A549 treated with Mapracorat at 1 μM for 4 hours (cell line): ENCODE results near the gene SOCS2. TPM values are rescaled to one million over a fixed set of nuclear protein-coding genes. Genes with fewer than 3 reads are reported as not detected.

ENCODE experiments used
- total RNA-seq: library from RNA; stranded (reverse); fragments of 200-300 nt; extraction: Qiagen RNA extraction; gene quantifications from 5 replicates; pipeline ENCODE4 v1.2.3, GENCODE V29; 2022

Gene SOCS2
- 18.0 to 22.7 TPM (median 19.6 TPM) in 5 replicates for total RNA-seq

GRCh38 chr12:93571925-93572711, at the start of gene SOCS2:
SOCS2 (plus strand) TSS chr12:93572675; CDS start chr12:93572898, 223 bp downstream.

Other genes starting within 250 kb of the SOCS2 start
- 24.4 to 31.8 TPM (median 30.3 TPM) in 5 replicates for gene NUDT4, start 194.8 kb upstream of the SOCS2 start, total RNA-seq
- 143 to 192 TPM (median 155 TPM) in 5 replicates for gene UBE2N, start 130.7 kb upstream of the SOCS2 start, total RNA-seq
- 41.5 to 52.7 TPM (median 48.1 TPM) in 5 replicates for gene MRPL42, start 105.2 kb upstream of the SOCS2 start, total RNA-seq
- 9.4 to 11.6 TPM (median 9.8 TPM) in 5 replicates for gene CRADD, start 104.7 kb downstream of the SOCS2 start, total RNA-seq